GM18498 (cell line): ENCODE data around the gene KIAA1328.
"Not testable (repeated sequence)": the region's sequence is repeated elsewhere in the genome, so short reads cannot be mapped to it uniquely, and the experiment has no call there.

ENCODE experiments used
- ATAC-seq: cut with Tn5 transposase; IDR thresholded peaks from one replicate; pipeline ENCODE4 v1.9.1; 2021; ENCODE audit warnings: mild to moderate bottlenecking, moderate library complexity; ENCODE audit not compliant: unreplicated experiment

Gene KIAA1328

GRCh38 chr18:36828630-36829361 lies at the start of gene KIAA1328, which contains the start of gene TPGS2:
Gene KIAA1328 (plus strand): TSS chr18:36829127. CDS start chr18:36829139, 12 bp downstream.
Gene TPGS2 (minus strand): TSS chr18:36829002. CDS start chr18:36828767, 235 bp downstream.
- peak; percentile 95 for ATAC-seq

GRCh38 chr18:36780748-36781147 lies 48.2 kb upstream of the KIAA1328 start:
- ATAC-seq, result no peak

GRCh38 chr18:36782710-36783109 lies 46.2 kb upstream of the KIAA1328 start:
- no peak for ATAC-seq

- no peak for ATAC-seq
These were observed 45.1 kb upstream of the KIAA1328 start for GRCh38 chr18:36783792-36784191.

- ATAC-seq, result no peak
These were observed 42.2 kb upstream of the KIAA1328 start for GRCh38 chr18:36786686-36787085.

- no peak for ATAC-seq
These were observed 36.2 kb upstream of the KIAA1328 start for GRCh38 chr18:36792634-36793283.

- ATAC-seq, result no peak
These were observed 30.0 kb upstream of the KIAA1328 start for GRCh38 chr18:36798738-36799473.

- no peak for ATAC-seq
These were observed 23.8 kb upstream of the KIAA1328 start for GRCh38 chr18:36805105-36805504.

- ATAC-seq, result no peak
These were observed 20.2 kb upstream of the KIAA1328 start for GRCh38 chr18:36808681-36809080.

GRCh38 chr18:36809590-36810381 lies 19.1 kb upstream of the KIAA1328 start:
- peak; percentile 98 for ATAC-seq

- no peak for ATAC-seq
These were observed 17.5 kb upstream of the KIAA1328 start for GRCh38 chr18:36811430-36811829.

GRCh38 chr18:36811955-36812354 lies 17.0 kb upstream of the KIAA1328 start:
- ATAC-seq, result no peak

GRCh38 chr18:36812678-36813077 lies 16.2 kb upstream of the KIAA1328 start:
- no peak for ATAC-seq

- ATAC-seq, result no peak
These were observed 15.7 kb upstream of the KIAA1328 start for GRCh38 chr18:36813101-36813775.

- no peak for ATAC-seq
These were observed 15.1 kb upstream of the KIAA1328 start for GRCh38 chr18:36813824-36814223.

GRCh38 chr18:36814994-36815393 lies 13.9 kb upstream of the KIAA1328 start:
- no peak for ATAC-seq

- ATAC-seq, result not testable (repeated sequence)
These were observed 12.8 kb upstream of the KIAA1328 start for GRCh38 chr18:36816096-36816495.

GRCh38 chr18:36817039-36817438 lies 11.9 kb upstream of the KIAA1328 start:
- ATAC-seq, result no peak

- ATAC-seq, result no peak
These were observed 10.3 kb upstream of the KIAA1328 start for GRCh38 chr18:36818652-36819051.

- no peak for ATAC-seq
These were observed 9.3 kb upstream of the KIAA1328 start for GRCh38 chr18:36819621-36820020.
